D341Med (cell line): Measurements from ENCODE around the gene ZFHX3.

Source experiments
- DNase-seq: peaks from one replicate; pipeline ENCODE4 v3.0.0; 2012; ENCODE audit warnings: low spot score

The ZFHX3 gene

DNA sequence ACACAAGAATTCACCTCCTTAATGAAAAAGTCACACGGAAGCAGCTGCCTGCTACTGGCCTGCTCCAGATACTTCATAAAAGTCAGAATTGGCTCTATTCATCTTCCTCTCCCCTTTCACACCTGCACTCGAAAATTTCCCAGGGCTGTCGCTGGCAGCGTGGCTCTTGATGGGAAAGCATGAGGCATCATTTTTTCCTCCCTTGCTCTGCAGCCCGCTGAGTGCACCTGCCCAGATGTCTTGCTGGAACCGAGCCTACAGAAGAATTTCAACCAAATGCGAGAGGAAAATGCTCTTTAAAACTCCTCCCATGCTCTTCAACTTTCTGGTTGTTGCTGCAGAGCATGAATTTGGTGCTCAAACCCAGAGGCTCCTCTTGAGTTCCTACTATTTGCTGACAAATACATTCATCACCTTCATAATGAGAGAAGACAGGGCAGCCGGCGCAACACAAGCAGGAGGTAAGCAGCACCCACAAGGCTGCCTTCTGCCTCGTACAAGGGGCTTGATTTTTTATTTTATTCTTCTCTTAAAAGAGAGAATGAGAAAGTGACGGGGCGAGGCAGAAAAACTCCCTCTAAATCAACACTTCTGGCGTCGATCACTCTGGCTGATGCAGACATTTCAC, 146.8 kb downstream of the ZFHX3 start:
- no peak for DNase-seq

DNA sequence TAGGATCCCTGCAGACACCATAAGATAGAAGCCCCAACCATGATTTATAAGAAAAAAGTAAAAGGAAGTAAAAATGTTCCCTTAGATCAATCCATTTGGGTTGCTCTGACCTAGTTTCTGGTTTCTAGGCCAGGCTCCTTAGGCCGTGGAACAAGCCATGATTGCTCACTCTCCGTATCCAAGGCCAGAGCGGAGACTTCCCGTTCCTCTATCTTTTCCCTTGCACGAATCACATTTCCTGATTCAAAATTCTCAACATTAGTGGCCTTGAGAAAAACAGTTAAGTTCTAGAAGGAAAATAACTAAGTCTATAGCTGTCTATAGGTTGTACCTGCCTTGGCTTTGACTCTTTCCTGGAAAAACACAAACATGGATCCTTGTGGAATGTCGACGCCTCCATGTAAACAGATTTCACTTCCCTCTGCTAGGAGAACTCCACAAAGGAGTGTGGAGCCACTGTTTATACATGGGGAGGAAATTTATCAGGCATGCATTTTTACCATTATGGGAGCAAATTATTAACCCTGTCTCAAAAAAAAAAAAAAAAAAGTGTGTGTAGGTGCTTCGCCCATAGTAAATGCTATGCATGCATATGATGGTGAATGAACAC, 149.6 kb downstream of the ZFHX3 start:
- no peak for DNase-seq

DNA sequence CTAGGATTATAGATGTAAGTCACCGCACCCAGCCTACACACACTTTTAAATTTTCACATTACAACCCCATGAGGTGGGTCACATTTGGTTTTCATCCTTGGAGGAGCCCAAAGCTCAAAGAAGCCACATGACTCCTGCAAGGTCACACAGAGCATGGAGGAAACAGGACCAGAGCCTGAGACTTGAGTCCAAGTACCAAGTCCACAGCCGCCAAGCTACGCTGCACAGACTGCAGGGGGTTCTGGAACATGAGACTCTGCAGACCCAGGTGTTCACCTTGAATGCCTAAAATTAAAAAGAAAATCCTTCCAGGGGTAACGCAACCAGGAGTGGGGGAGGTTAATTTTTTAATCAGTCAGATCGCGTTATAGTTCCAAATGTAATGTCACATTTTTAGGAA, 150.2 kb downstream of the ZFHX3 start:
- DNase-seq, result no peak

DNA sequence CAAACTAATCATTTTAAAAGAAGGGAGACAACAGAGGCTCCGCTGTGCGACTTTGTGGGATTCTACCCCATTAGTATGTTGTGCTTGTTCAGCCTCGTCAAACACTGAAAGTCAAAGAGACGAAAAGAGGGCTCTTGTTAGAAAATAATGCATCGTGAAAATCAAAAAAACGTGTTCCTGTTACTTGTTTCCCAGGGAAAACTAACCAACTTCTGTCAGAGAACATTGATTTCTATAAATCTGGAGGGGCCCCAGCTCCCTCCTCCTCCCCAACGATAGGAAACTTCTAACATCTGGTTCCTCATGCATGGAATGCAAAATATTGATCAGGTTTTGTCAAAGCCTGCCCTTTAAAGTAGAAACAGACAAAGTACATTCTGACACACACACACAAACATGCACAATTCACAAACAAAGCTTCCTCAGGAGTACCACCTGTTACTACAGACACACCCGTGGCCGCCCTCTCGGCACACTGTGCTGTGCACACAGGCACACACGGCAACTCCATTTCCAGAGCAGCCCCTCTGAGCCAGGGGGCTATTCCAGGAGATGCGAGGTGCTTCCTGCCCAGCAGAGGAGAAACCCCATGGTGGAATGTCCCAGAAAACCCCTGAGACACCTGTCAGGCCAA, 151.3 kb downstream of the ZFHX3 start:
- DNase-seq, result no peak

DNA sequence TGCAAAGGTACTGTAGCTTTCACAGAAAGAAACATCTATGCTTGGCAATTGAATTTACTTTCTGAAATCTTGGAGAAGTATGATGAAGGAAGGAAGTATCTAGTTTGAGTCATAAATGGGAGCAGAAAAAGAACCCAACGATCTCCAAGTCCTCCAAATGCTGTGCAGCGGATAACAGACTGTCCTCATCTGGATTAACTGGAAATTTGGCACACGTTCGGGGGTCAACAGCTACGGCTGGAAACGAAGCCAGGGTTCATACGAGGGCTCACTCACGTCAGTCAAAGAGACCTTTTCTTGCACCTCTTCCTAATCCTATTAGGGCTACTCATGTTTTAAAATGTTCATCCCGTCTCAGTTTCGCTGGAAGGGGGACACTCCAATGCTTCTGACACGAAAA, 152.0 kb downstream of the ZFHX3 start:
- no peak for DNase-seq

DNA sequence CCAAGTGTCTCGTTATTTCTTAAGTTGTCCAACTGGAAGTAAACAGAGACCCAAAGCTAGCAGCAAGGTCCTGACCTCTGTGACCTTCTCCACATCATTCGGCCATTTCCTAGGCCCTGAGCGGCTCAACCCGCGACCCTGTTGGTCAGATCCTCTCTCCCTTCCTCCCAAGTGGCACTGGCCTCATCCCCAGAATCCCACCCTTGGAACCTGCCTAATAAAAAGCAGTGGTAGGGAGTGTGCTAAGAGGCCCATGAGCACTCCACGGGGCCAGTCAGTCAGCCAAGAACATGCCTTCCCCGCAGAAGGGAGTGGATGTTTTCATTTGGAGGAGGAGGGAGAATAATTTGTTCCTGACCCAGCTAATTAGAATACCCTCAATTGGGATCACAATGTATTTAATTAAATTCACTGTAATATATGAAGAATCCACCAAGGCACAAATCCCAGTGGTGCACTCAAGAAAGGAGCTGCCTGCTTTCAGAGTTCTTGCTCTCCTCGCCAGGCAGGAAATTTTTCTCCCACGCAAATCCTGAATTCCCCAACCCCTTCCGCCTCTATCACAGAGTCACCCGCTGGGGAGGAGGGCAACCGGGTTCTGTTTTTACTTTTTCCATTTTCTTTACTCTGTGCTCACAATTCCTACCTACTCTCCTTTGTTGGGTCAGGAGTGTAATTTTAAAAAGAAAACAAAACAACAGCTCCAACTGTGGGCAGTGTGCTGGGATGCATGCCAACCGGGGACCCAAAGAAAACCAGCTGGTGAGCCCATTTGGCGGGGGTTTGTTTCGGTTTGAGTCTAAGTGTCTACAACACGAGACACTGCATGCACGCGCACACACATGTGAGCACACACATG, 153.4 kb downstream of the ZFHX3 start:
- no peak for DNase-seq

DNA sequence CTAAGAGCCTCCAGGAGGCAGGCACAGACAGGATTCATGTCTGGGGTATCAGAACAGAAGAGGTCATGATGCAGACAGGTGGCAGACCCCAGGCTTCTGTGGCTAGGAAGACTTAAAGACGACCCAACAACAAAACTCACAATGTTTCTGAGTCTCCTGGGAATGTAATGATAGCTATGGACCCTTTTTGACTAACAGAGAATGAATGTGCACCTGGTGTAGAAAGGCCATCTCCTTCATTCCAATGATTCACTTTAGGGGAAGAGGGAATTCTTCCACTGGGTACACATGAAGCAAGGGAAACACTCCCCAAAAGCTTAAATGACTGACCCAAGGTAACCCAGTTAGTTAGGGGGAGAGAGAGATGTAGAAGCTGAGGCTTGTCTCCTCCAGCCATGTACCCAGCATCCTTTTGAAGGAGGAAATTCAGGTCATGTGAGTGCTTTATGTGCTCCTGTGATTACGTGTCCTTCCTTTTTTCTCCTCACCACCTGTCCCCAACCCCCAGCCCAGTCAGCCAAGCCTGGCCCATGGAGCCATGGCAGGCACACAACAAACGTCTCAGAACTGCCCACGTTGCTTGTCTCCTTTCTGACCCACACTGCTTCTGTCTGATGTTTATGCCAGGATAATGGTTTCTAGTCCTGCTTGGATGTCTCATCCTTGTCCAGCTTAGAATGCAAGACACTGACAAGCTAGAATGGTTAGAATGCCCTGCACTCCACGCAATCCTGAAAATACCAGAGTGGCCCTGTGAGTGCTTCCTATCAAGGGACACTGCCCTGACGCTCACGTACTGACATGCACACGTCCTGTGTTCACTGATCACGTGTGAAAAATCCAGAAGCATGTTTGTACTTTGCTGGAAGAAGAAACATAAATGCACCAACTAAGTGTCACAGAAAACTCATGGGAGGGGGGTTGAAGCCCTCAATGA, 156.4 kb downstream of the ZFHX3 start:
- no peak for DNase-seq

DNA sequence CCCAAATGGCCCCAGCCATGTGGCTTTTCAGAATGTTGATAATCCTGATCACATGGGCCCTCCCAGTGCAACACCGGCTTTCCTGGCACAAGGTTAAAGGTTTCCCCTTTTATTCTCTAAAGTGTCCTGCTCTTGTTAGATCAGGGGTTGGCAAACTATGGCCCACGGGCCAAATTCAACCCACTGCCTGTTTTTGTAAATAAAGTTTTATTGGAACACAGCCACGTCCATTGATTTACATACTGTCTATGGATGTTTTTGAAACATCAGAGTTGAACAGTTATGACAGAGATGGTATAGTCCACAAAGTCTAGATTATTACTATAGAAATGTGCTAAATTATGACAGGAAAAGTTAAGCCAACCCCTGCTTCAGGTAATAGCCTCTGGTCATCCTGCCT, 157.3 kb downstream of the ZFHX3 start:
- DNase-seq, result no peak

DNA sequence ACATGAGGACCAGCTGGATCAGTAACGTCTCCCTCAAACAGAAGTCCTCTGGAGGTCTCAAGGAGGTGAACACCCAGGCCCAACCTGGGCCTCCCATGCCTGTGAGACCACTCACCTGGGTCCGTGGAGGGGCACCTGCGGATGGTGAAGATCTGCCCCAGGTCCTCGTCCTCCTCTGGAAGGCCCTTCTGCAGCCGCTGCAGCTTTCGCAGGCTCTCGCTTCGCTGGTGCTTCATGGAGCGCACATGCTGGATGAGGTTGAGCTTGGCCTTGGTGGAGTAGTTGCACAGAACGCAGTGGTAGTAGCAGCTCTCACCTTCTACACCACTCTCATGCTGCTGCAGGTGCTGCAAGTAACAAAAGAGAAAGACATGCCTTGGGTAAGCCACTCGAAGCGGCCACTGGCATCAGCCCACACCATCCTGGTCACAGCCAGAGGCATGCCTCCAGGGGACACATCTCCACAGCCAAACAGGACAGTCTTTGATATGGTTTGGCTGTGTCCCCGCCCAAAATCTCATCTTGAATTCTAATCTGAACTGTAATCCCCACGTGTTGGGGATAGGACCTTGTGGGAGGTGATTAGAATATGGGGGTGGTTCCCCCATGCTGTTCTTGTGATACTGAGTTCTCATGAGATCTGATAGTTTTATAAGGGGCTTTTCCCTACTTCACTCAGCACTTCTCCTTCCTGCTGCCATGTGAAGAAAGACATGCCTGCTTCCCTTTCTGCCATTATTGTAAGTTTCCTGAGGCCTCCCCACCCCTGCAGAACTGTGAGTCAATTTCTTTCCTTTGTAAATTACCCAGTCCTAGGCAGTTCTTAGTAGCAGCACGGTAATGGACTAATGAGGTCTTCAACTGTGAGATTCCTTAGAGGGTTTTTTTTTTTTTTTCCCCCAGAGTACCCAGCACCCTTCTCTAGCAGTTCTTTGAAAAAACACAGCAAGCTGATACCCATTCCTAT, 158.0 kb downstream of the ZFHX3 start:
- DNase-seq, result no peak

DNA sequence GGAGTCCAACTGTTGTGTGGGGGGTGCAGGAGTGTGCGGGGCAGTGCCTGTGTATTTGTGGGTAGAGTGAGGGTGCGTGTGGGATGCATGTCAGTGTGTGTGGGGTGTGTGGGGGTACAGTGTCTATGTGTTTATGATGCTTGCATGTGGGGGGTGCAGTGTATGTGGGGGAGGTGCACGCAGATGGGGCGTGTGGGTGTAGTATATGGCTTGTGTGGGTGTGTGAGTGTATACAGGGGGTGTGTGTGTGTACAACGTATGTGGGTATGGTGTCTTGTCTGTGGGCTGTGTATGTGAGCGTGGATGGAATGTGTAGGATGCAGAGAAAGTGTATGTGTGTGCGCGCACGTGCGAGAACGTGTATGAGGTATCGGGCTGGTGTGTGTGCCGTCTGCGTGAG, 160.4 kb downstream of the ZFHX3 start:
- DNase-seq, result no peak

DNA sequence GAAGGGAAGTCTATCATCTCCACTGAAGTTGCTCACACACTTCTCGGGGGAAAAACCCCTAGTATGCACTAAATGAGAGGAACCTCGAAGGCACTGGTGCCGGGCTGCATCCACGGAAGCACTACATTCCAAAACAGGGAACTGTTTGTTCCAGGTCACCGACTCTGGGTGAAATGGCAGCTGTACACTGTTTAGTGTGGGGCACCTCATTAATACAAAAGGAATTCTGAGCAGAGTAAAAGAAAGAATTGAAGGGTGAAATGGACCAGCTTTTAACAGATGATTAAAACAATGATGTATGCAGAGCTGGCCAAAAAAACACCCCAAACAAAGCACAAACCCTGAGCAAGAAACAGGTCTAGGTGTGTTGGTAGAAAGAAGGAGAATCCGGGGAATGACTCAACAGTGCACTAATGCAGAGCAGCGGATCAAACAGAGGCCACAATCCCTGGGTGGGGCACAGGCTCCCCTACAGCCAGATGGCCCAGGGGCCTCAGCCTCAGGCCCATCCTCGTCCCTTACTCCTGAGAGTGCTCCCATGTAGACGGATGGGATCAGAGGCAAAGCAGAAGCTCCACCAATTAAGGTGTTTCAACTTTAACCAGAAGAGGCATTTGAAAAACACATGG, 161.5 kb downstream of the ZFHX3 start:
- no peak for DNase-seq

DNA sequence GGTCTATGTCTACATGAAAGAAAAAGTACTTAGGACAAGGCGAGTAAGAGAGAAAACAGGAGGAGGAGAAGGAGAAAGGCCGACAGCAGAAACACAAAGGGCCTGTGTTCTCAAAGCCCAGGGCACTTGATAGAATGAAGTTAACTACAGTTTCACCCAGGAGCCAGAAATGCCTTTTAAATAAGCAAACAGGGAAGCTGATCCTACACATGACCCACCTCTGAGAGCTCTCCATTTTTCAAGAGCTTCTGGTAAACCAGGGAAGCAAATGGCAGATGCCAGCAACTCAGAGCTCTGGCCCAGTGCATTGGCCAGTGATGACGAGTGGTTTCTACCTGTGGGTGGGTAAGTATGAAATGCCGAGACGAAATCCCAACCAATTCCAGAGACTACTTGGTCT, 163.4 kb downstream of the ZFHX3 start:
- no peak for DNase-seq

DNA sequence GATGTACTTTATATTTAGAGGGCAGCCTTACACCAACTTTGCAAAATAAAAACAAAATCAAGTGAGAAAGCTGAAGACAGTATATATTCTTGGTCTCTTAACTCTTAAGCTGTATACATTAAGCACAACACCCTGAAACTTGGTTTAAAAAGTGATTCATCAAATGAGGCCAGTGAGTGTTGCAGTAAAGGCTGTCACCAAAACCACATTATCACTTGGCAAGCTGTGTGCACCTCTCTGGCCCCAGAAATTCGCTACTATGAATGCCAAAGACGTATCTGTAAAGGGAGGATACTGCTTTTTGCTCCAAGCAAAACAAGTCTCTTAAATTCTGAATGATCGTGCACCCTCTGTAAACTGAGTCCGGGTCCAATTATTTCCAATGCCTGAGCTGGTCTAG, 163.9 kb downstream of the ZFHX3 start:
- DNase-seq, result no peak

DNA sequence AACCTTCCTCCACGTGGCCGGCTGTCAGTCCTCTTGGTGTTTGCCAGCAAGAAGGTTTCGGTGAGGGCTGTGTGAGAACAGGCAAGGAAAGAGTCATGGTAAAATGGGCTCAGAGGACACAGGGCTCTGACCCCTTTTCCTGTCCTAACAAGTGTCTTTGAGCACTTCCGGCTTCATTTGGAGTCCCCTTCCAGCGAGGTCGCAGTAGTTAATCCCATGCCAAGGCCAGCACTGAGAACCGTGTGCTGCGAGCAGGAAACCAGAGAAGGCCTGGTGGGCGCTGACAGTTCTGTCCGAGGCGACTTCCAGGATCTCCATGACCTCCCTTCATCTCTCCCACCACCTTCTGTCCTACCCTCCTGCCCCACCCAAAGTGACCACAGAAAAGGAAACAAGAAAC, 168.1 kb downstream of the ZFHX3 start:
- no peak for DNase-seq

DNA sequence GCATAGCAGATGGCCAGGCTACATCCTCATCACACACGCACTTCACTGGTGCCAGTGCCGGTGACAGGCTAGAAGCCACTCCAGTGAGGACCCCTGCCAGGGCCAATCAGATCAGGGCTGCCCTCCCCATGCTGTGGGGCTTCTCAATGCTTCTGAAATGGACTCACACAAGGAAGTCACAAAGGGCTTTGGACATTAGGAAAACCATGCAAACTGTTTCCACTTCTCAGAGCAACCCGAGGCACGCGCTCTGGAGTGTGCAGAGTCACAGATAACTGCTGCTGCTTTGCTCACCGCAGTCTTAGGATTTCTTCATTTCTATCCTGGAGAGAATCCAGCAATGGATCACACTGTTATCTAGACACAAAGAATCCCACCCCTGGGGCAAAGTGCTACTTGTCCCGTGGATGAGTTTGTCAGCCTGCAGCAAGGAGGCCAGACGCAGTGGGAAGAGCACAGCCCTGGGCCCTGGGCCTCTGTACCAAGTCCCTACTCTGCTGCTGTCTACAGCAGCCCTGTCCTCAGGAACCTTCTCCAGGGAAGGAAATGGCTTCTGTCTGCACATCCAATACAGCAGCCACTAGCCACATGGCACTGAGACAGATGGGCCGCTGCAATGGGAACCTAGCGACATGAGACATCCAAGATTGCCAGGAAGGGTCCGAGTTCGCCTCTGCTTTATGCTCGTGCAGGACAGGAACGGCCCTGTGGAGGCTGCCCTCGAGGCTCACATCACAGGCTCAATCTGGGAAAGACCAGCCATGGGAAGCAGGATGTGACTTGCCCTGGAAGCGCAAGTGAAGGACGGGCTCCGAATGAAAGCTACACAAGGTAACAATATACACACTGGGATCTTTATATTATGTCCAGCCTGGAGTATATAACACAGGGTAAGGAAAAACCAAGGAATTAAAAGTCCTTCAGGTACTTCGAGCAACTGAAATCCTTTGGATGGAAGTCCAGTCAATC, 169.3 kb downstream of the ZFHX3 start:
- DNase-seq, result no peak

DNA sequence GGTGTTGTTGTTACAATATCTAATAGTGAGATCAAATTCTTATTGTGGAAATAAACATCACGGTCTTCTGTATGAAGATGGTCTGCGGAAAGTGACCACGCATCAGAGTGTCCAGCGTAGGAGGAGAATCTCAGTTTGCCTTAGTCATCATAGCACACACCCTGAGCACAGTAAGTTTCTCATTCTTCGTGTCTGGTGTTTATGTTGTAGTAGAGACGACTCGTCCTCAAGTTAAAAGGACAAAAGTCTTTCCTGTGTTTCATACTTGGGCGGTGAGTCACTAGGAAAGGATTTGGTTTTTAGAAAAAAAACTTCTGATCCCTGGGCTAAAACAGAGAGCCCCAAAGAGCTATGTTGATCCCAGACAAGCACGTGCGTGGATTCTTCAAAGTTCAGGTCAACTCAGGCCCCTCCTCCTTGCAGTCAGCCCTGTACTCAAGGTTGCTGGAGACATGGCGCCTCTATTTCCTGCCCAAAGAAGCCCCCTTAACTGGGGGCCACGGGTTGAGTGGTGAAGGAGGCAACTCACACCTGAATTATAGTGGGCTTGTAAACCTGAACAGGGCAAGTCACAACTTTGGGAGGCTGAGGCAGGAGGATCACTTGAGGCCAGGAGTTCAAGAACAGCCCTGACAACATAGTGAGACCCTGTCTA, 170.4 kb downstream of the ZFHX3 start:
- DNase-seq, result no peak

DNA sequence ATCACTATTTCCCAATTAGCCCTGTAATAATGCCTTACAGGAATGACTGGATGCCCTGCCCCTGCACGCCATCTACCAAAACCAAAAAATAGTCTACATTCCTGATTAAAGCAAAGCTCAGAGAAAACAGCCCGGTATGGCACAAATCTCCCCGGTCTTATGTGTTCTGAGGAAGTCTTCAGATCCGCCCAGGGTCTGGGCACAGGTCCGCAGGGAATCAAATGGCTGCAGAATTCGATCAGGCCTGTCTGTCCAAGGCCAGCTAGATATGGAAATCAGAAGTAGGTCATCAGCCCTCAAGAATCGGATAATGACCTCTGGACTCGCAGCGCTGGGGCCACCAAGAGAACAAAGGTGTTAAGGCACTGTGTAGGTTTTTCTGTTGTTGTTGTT, 171.0 kb downstream of the ZFHX3 start:
- no peak for DNase-seq

DNA sequence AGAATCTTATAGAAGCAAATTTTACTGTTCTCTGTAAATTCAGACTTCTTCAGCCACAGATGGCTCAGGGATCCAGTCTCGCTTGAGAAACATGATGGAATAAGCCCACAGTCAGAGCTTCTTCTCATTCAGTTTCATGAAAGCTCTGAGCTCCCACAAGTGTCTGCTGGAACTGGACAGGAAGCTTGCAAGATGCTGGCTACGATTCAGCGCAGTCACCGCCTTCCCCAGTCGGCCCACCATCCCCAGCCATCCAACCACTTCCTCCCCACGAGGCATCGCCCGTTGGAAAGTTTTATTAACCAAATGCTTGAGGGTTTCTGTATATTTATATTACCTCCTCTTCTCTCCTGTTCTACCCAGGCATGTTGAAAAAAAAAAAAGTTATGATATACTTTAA, 171.7 kb downstream of the ZFHX3 start:
- DNase-seq, result no peak
